NCI-H146 treated with DMSO at 0.1 percent for 48 hours (cell line): Measurements from ENCODE around the gene POLR1H.

Source experiments
- DNase-seq: peaks from one replicate; lab custom pipeline; 2025; ENCODE audit not compliant: unreplicated experiment; lab: John Stamatoyannopoulos, UW

POLR1H gene

GRCh38 chr6:30061858-30062458, 893 bp downstream of the POLR1H start:
- DNase-seq, result no peak

GRCh38 chr6:30062471-30063178, 1.6 kb downstream of the POLR1H start:
- no peak for DNase-seq

GRCh38 chr6:30063315-30063714, 2.2 kb downstream of the POLR1H start:
- no peak for DNase-seq

GRCh38 chr6:30066082-30066481, 5.0 kb downstream of the POLR1H start:
- no peak for DNase-seq

GRCh38 chr6:30066577-30067459, 5.8 kb downstream of the POLR1H start, which contains the start of gene PPP1R11:
TSS of gene PPP1R11 (plus strand) at chr6:30067198. CDS start at chr6:30067411, 213 bp downstream.
- peak; percentile 98 for DNase-seq

- no peak for DNase-seq
These were observed 6.5 kb downstream of the POLR1H start for GRCh38 chr6:30067460-30068139.

- no peak for DNase-seq
These were observed 10.2 kb downstream of the POLR1H start for GRCh38 chr6:30071081-30071818.

- no peak for DNase-seq
These were observed 10.8 kb downstream of the POLR1H start for GRCh38 chr6:30071858-30072257.

GRCh38 chr6:30073489-30074235, 12.6 kb downstream of the POLR1H start:
- no peak for DNase-seq

GRCh38 chr6:30074331-30075093, 13.4 kb downstream of the POLR1H start:
- no peak for DNase-seq

- no peak for DNase-seq
These were observed 14.2 kb downstream of the POLR1H start, which contains the start of gene RNF39 for GRCh38 chr6:30075094-30075789. TSS of gene RNF39 (minus strand) at chr6:30075769. CDS start at chr6:30075585, 184 bp downstream.

GRCh38 chr6:30075790-30076732, 15.0 kb downstream of the POLR1H start:
- DNase-seq, result no peak

GRCh38 chr6:30077218-30077617, 16.2 kb downstream of the POLR1H start:
- no peak for DNase-seq

- DNase-seq, result no peak
These were observed 26.8 kb downstream of the POLR1H start for GRCh38 chr6:30087876-30088275.

GRCh38 chr6:30091577-30092381, 30.7 kb downstream of the POLR1H start:
- DNase-seq, result no peak

GRCh38 chr6:30092852-30093543, 31.9 kb downstream of the POLR1H start:
- no peak for DNase-seq
